MM.1S (cell line): ENCODE data around the gene STK26.
"Not testable (repeated sequence)": the region's sequence is repeated elsewhere in the genome, so short reads cannot be mapped to it uniquely, and the experiment has no call there.

Experiments
- DNase-seq: peaks from one replicate; pipeline ENCODE4 v3.0.0-alpha.2; 2015
- H2AFZ ChIP-seq: fragments of 300-600 bp; sonication (generic); 2 replicates; pipeline ENCODE4 v1.6.0; 2016; ENCODE audit warnings: antibody characterized with exemption, low read length
- H3F3A ChIP-seq: fragments of 300-600 bp; sonication (generic); 2 replicates; pipeline ENCODE4 v1.6.1; 2016; ENCODE audit warnings: mild to moderate bottlenecking, antibody characterized with exemption, low read length, moderate library complexity, mixed read lengths; ENCODE audit not compliant: insufficient read depth
- H3K27ac ChIP-seq: fragments of 300-600 bp; sonication (generic); 2 replicates; pipeline ENCODE4 v1.5.1; 2016; ENCODE audit warnings: mild to moderate bottlenecking, low read length
- H3K27me3 ChIP-seq: fragments of 300-600 bp; sonication (generic); replicated peaks from 2 replicates; pipeline ENCODE4 v1.6.0; 2016; ENCODE audit warnings: low read length; ENCODE audit not compliant: insufficient read depth
- H3K36me3 ChIP-seq: fragments of 300-600 bp; sonication (generic); replicated peaks from 2 replicates; pipeline ENCODE4 v1.6.1; 2016; ENCODE audit warnings: mild to moderate bottlenecking, low read length, mixed read lengths; ENCODE audit not compliant: insufficient read depth
- H3K4me1 ChIP-seq: fragments of 300-600 bp; sonication (generic); 2 replicates; pipeline ENCODE4 v1.6.1; 2016; ENCODE audit warnings: low read length, mixed read lengths
- H3K4me2 ChIP-seq: fragments of 300-600 bp; sonication (generic); 2 replicates; pipeline ENCODE4 v1.6.0; 2016; ENCODE audit warnings: low read depth, low read length
- H3K4me3 ChIP-seq: fragments of 300-600 bp; sonication (generic); 2 replicates; pipeline ENCODE4 v1.5.1; 2016; ENCODE audit warnings: low read length, mixed read lengths
- H3K79me2 ChIP-seq: fragments of 300-600 bp; sonication (generic); 2 replicates; pipeline ENCODE4 v1.6.1; 2016; ENCODE audit warnings: mixed run types, low read length, mixed read lengths
- H3K9ac ChIP-seq: fragments of 300-600 bp; sonication (generic); 2 replicates; pipeline ENCODE4 v1.6.1; 2016; ENCODE audit warnings: low read length, mixed read lengths
- H3K9me2 ChIP-seq: fragments of 300-600 bp; sonication (generic); replicated peaks from 2 replicates; pipeline ENCODE4 v1.6.1; 2016; ENCODE audit warnings: mild to moderate bottlenecking, low read length, mixed read lengths; ENCODE audit not compliant: insufficient read depth
- H3K9me3 ChIP-seq: fragments of 300-600 bp; sonication (generic); replicated peaks from 2 replicates; pipeline ENCODE4 v1.6.1; 2016; ENCODE audit warnings: mild to moderate bottlenecking, low read length, mixed read lengths; ENCODE audit not compliant: insufficient read depth
- H4K20me1 ChIP-seq: fragments of 300-600 bp; sonication (generic); 2 replicates; pipeline ENCODE4 v1.6.1; 2016; ENCODE audit warnings: mild to moderate bottlenecking, low read length, moderate library complexity, mixed read lengths; ENCODE audit not compliant: insufficient read depth
- EZH2 ChIP-seq: fragments of 300-600 bp; sonication (generic); optimal IDR thresholded peaks from 2 replicates; pipeline ENCODE3; 2017; ENCODE audit warnings: low read depth, mild to moderate bottlenecking, antibody characterized with exemption, low read length, mixed read lengths
- EZH2phosphoT487 ChIP-seq: fragments of 300-600 bp; sonication (generic); IDR thresholded peaks from 2 replicates; pipeline ENCODE4 v1.6.1; 2018; ENCODE audit warnings: antibody characterized with exemption, low read length
- TF ChIP-seq, protein P1 (sequence below): fragments of 300-600 bp; sonication (generic); IDR thresholded peaks from 2 replicates; pipeline ENCODE4 v1.5.1; 2016; ENCODE audit warnings: antibody characterized with exemption, low read length, mixed read lengths

Gene STK26

GRCh38 chrX:132001127-132001526 is 22.0 kb upstream of the STK26 start:
- Histone ChIP-seq H4K20me1 (no peaks in the 10 kb centered on the region), H3K79me2 (no peaks in the 10 kb centered on the region), H3K36me3 (no peaks in the 10 kb centered on the region), H3K27ac (no peak overlapping the region), H3K9me3 (no peaks in the 10 kb centered on the region), H3F3A (no peaks in the 10 kb centered on the region), H2AFZ (no peak overlapping the region), H3K9me2 (no peaks in the 10 kb centered on the region), H3K4me2 (no peak overlapping the region), H3K4me3 (no peak overlapping the region), H3K27me3 (no peaks in the 10 kb centered on the region), H3K4me1 (no peaks in the 10 kb centered on the region), H3K9ac (no peak overlapping the region)
- TF ChIP-seq EZH2 = no peak
- TF ChIP-seq, protein P1, sequence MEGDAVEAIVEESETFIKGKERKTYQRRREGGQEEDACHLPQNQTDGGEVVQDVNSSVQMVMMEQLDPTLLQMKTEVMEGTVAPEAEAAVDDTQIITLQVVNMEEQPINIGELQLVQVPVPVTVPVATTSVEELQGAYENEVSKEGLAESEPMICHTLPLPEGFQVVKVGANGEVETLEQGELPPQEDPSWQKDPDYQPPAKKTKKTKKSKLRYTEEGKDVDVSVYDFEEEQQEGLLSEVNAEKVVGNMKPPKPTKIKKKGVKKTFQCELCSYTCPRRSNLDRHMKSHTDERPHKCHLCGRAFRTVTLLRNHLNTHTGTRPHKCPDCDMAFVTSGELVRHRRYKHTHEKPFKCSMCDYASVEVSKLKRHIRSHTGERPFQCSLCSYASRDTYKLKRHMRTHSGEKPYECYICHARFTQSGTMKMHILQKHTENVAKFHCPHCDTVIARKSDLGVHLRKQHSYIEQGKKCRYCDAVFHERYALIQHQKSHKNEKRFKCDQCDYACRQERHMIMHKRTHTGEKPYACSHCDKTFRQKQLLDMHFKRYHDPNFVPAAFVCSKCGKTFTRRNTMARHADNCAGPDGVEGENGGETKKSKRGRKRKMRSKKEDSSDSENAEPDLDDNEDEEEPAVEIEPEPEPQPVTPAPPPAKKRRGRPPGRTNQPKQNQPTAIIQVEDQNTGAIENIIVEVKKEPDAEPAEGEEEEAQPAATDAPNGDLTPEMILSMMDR = no peak
- no peak for TF ChIP-seq EZH2phosphoT487
- no peak for DNase-seq

DNA sequence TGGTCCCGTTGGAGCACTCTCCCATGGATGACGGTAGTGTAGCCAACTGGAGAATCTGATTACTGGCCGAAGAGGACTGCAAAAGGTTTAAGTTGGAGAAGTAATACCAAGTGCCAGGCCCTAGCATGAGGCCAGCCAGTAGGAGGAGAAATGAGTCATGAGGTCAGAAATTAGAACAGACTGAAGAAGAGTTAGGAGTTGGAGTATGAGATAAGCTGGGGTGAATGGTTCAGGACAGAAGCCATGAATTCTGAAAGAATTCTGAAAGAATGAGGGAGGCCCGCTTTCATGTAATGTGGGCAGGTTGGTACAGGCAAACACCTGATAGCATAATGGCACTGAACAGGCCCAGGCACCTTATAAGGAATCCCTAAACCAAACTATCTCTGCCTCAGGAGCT is 18.4 kb upstream of the STK26 start:
- no peaks in the 10 kb centered on the region for H3K79me2 ChIP-seq
- no peaks in the 10 kb centered on the region for H4K20me1 ChIP-seq
- no peaks in the 10 kb centered on the region for H3K9me3 ChIP-seq
- TF ChIP-seq EZH2phosphoT487 = no peak
- TF ChIP-seq EZH2 = no peak
- TF ChIP-seq, protein P1 = no peak
- H3K4me3 ChIP-seq = no peak overlapping the region
- H3K27me3 ChIP-seq = no peaks in the 10 kb centered on the region
- no peak for DNase-seq
- H3K4me1 ChIP-seq = no peaks in the 10 kb centered on the region
- no peak overlapping the region for H2AFZ ChIP-seq
- H3F3A ChIP-seq = no peaks in the 10 kb centered on the region
- H3K27ac ChIP-seq = no peak overlapping the region
- no peaks in the 10 kb centered on the region for H3K36me3 ChIP-seq
- no peak overlapping the region for H3K9ac ChIP-seq
- H3K9me2 ChIP-seq = no peaks in the 10 kb centered on the region
- no peak overlapping the region for H3K4me2 ChIP-seq

DNA sequence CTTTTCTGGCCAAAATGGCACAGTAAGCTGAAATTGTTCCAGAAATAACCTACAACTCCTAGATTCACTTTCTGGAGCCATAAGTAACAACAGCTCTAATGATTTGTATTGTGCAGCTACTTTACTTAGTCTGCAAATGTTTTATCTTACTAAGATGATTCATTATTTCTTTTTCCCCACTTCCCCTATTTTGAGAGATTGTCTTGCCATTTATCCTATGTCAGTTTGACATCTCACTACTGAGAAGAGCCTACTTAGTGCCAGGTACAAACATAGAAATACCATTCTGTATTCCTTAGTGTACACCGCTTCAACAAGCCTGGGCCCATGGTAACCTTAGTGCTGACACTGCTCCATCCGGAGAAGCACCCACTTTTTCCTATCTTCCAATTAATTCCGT is 13.8 kb upstream of the STK26 start:
- no peaks in the 10 kb centered on the region for H3K79me2 ChIP-seq
- no peaks in the 10 kb centered on the region for H3K9me2 ChIP-seq
- H3K27me3 ChIP-seq = no peaks in the 10 kb centered on the region

DNA sequence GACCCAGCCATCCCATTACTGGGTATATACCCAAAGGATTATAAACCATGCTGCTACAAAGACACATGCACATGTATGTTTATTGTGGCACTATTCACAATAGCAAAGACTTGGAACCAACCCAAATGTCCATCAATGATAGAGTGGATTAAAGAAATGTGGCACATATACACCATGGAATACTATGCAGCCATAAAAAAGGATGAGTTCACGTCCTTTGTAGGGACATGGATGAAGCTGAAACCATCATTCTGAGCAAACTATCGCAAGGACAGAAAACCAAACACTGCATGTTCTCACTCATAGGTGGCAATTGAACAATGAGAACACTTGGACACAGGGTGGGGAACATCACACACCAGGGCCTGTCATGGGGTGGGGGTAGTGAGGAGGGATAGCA is 12.9 kb upstream of the STK26 start:
- H3K9ac ChIP-seq, H3K36me3 ChIP-seq, H3K9me3 ChIP-seq, H3K79me2 ChIP-seq, H3F3A ChIP-seq, H3K4me1 ChIP-seq, H3K9me2 ChIP-seq, H3K4me3 ChIP-seq, H2AFZ ChIP-seq, H3K4me2 ChIP-seq, H4K20me1 ChIP-seq, H3K27me3 ChIP-seq, H3K27ac ChIP-seq, DNase-seq: not testable (repeated sequence)

More for the DNA sequence above, 13.8 kb upstream of the STK26 start:
- no peak for DNase-seq
- Histone ChIP-seq H3K36me3 (no peaks in the 10 kb centered on the region), H3K4me3 (no peak overlapping the region), H3K9me3 (no peaks in the 10 kb centered on the region), H4K20me1 (no peaks in the 10 kb centered on the region), H3K4me1 (no peaks in the 10 kb centered on the region), H2AFZ (no peak overlapping the region), H3K9ac (no peak overlapping the region), H3K27ac (no peak overlapping the region), H3F3A (no peaks in the 10 kb centered on the region), H3K4me2 (no peak overlapping the region)
- no peak for TF ChIP-seq EZH2phosphoT487
- TF ChIP-seq, protein P1 = no peak
- no peak for TF ChIP-seq EZH2
